HCT116 (cell line): Measurements from ENCODE around the gene CEND1. TPM values are rescaled to one million over a fixed set of nuclear protein-coding genes. Genes with fewer than 3 reads are reported as not detected.

Experiments
- ATAC-seq: fragments of 200-7000 bp; cut with Tn5 transposase; 2 replicates; pipeline ENCODE4 v1.9.1; 2020; ENCODE audit warnings: mild to moderate bottlenecking, moderate library complexity
- BruUV-seq: library from RNA; stranded (reverse); fragments of 400-500 nt; replicated peaks from 2 replicates; lab custom pipeline; 2021; lab: Mats Ljungman, UMichigan
- CTCF ChIA-PET: fragments of 300-600 bp; sonication (Branson Sonifier 250); formaldehyde crosslinking; loops from one replicate; lab custom pipeline; 2021; ENCODE audit warnings: antibody characterized with exemption; lab: Charles Lee
- POLR2A ChIA-PET: fragments of 300-600, 350-600 bp; sonication (Branson Sonifier 250); formaldehyde crosslinking; loops from one replicate; lab custom pipeline; 2021; ENCODE audit warnings: antibody characterized with exemption; lab: Charles Lee
- RAD21 ChIA-PET, 2 experiments: fragments of 300-600 bp; sonication (Branson Sonifier 250); formaldehyde crosslinking; loops; one replicate each; lab custom pipeline; 2023; ENCODE audit warnings: low total read pairs in 2 of 2; ENCODE audit not compliant: uncharacterized antibody in 2 of 2, unreplicated experiment in 2 of 2, low non-redundant PET in 1 of 2; lab: Charles Lee
- DNase-seq: peaks from one replicate; pipeline ENCODE4 v3.0.0-alpha.2; 2010; ENCODE audit warnings: low read depth, low spot score
- H2AFZ ChIP-seq: fragments of 200-600 bp; shearing (Covaris generic), sonication (generic); 2 replicates; pipeline ENCODE4 v1.6.1; 2017; ENCODE audit warnings: low read depth, mixed run types, mixed read lengths, antibody characterized with exemption, low read length; ENCODE audit not compliant: poor library complexity, severe bottlenecking
- H3K27ac ChIP-seq: 2 replicates; pipeline ENCODE4 v1.5.1; 2012; ENCODE audit warnings: low read depth, low read length
- H3K27me3 ChIP-seq: fragments of 200-600 bp; sonication (generic); 2 replicates; pipeline ENCODE4 v1.6.1; 2016; ENCODE audit warnings: mixed run types, low read length, mixed read lengths; ENCODE audit not compliant: insufficient read depth
- H3K36me3 ChIP-seq, 2 experiments: fragments of 200-500 bp in 1 of 2; fragments of 200-600 bp in 1 of 2; sonication (Bioruptor generic) in 1 of 2; sonication (generic) in 1 of 2; 2 replicates each; pipeline versions ENCODE4 v1.5.1 to v1.6.1; 2014 to 2016; ENCODE audit warnings: low read length in 2 of 2, inconsistent platforms in 1 of 2, mixed read lengths in 1 of 2, mixed run types in 1 of 2; ENCODE audit not compliant: insufficient read depth in 2 of 2, control insufficient read depth in 1 of 2
- H3K4me1 ChIP-seq, 2 experiments: fragments of 200-600 bp in 1 of 2; sonication (generic) in 1 of 2; 2 replicates each; pipeline versions ENCODE4 v1.5.1 to v1.6.1; 2012 to 2017; ENCODE audit warnings: low read length in 2 of 2, inconsistent platforms in 1 of 2, mild to moderate bottlenecking in 1 of 2, mixed read lengths in 1 of 2, mixed run types in 1 of 2, moderate library complexity in 1 of 2; ENCODE audit not compliant: insufficient read depth in 2 of 2, control insufficient read depth in 1 of 2
- H3K4me2 ChIP-seq: fragments of 200-600 bp; sonication (generic); 2 replicates; pipeline ENCODE4 v1.6.1; 2017; ENCODE audit warnings: mixed run types, low read length, mixed read lengths
- H3K4me3 ChIP-seq, 2 experiments: fragments of 200-600 bp in 1 of 2; sonication (generic) in 1 of 2; replicated peaks in 1 of 2; 2 replicates each; pipeline ENCODE4 v1.5.1; 2011 to 2016; ENCODE audit warnings: low read length in 2 of 2, control low read depth in 1 of 2, low read depth in 1 of 2, mild to moderate bottlenecking in 1 of 2, mixed read lengths in 1 of 2, mixed run types in 1 of 2
- H3K79me2 ChIP-seq: fragments of 200-600 bp; sonication (generic); 2 replicates; pipeline ENCODE4 v1.6.1; 2017; ENCODE audit warnings: mild to moderate bottlenecking, mixed run types, low read length, moderate library complexity, mixed read lengths; ENCODE audit not compliant: insufficient read depth
- H3K9ac ChIP-seq: fragments of 200-600 bp; sonication (generic); 2 replicates; pipeline ENCODE4 v1.6.1; 2016; ENCODE audit warnings: low read length, mixed read lengths
- H3K9me2 ChIP-seq: fragments of 200-600 bp; sonication (generic), shearing (Covaris generic); 2 replicates; pipeline ENCODE4 v1.6.1; 2017; ENCODE audit warnings: mixed run types, mild to moderate bottlenecking, moderate library complexity; ENCODE audit not compliant: insufficient read depth
- H3K9me3 ChIP-seq, 2 experiments: fragments of 200-500 bp in 1 of 2; fragments of 200-600 bp in 1 of 2; sonication (Bioruptor generic) in 1 of 2; sonication (generic) in 1 of 2; 2 replicates each; pipeline ENCODE4 v1.6.1; 2014 to 2017; ENCODE audit warnings: low read length in 2 of 2, mixed read lengths in 2 of 2, inconsistent platforms in 1 of 2, low read depth in 1 of 2, mild to moderate bottlenecking in 1 of 2, mixed run types in 1 of 2, moderate library complexity in 1 of 2; ENCODE audit not compliant: control insufficient read depth in 1 of 2, insufficient read depth in 1 of 2
- H4K20me1 ChIP-seq: fragments of 200-600 bp; sonication (generic), shearing (Covaris generic); 2 replicates; pipeline ENCODE4 v1.6.1; 2017; ENCODE audit warnings: mixed run types, mild to moderate bottlenecking, moderate library complexity; ENCODE audit not compliant: insufficient read depth
- ATF3 ChIP-seq: IDR thresholded peaks from 2 replicates; pipeline ENCODE4 v1.6.1; 2012
- EGR1 ChIP-seq: IDR thresholded peaks from 2 replicates; pipeline ENCODE4 v1.6.1; 2012; ENCODE audit warnings: low read depth
- ELF1 ChIP-seq: IDR thresholded peaks from 2 replicates; pipeline ENCODE4 v1.6.1; 2012; ENCODE audit warnings: low read depth, borderline replicate concordance
- EZH2phosphoT487 ChIP-seq: fragments of 200-600 bp; IDR thresholded peaks from 2 replicates; pipeline ENCODE4 v1.6.1; 2018; ENCODE audit warnings: antibody characterized with exemption, borderline replicate concordance
- FOSL1 ChIP-seq: IDR thresholded peaks from 2 replicates; pipeline ENCODE4 v1.6.1; 2012; ENCODE audit warnings: low read depth
- POLR2AphosphoS5 ChIP-seq: IDR thresholded peaks from 2 replicates; pipeline ENCODE4 v1.6.1; 2011; ENCODE audit warnings: mild to moderate bottlenecking, low read depth, low read length, moderate library complexity
- REST ChIP-seq: IDR thresholded peaks from 2 replicates; pipeline ENCODE4 v1.6.1; 2012; ENCODE audit warnings: low read depth
- ZBTB33 ChIP-seq: IDR thresholded peaks from 2 replicates; pipeline ENCODE4 v1.6.1; 2011; ENCODE audit warnings: mild to moderate bottlenecking, low read length, moderate library complexity; ENCODE audit not compliant: insufficient replicate concordance; ENCODE audit errors: extremely low read depth
- ZFX ChIP-seq: fragments of 450-650 bp; IDR thresholded peaks from 2 replicates; pipeline ENCODE4 v1.6.1; 2017
- intact Hi-C: fragments of 100-400 bp; cut with micrococcal nuclease; formaldehyde crosslinking; loops from 2 replicates; pipeline ENCODE4 v1.10.0; 2022
- total RNA-seq: library from RNA; stranded (reverse); gene quantifications from one replicate; pipeline ENCODE4 v1.2.1, GENCODE V29; 2021; ENCODE audit not compliant: unreplicated experiment
- TF ChIP-seq, protein P1 (sequence below): IDR thresholded peaks from 2 replicates; pipeline ENCODE4 v1.6.1; 2012

Gene CEND1
- total RNA-seq, 1 experiment from 2014 or later: 0.27 TPM

DNA sequence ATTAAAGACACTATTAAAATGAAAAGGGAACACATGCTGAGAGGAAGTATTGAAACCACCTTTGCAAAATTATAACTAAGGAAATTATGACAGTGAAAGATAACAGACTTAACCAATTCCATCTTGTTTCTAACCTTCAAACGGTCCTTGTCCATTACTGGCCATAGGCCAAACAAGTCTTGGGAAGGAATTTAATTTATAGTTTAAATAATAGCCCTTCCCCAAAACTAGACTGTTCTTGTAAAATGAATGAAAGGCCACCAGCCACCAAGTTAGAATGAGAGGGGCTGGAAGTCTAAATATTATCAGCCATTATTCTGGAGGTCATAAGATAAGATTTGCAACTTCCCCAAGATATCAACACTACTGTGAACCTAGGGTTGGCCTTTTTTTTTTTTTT, 44.5 kb downstream of the CEND1 start:
- H3K36me3 ChIP-seq: no peaks in the 10 kb centered on the region
- RAD21 ChIA-PET: no interaction called here
- no peak overlapping the region for H3K27ac ChIP-seq
- DNase-seq: no peak
- H3K4me1 ChIP-seq: peaks cover 26 to 62% of the 10 kb centered on the region in 2 experiments
- no peak overlapping the region for H2AFZ ChIP-seq
- peaks cover 32% of the 10 kb centered on the region for H3K79me2 ChIP-seq
- no peaks in the 10 kb centered on the region for H4K20me1 ChIP-seq
- no TSS peak for BruUV-seq
- POLR2A ChIA-PET: no interaction called here
- intact Hi-C loops: no loop called here
- no peaks in the 10 kb centered on the region for H3K27me3 ChIP-seq
- ATAC-seq: no peak
- no peak overlapping the region for H3K9ac ChIP-seq
- no peaks in the 10 kb centered on the region for H3K9me3 ChIP-seq
- TF ChIP-seq, protein P1, sequence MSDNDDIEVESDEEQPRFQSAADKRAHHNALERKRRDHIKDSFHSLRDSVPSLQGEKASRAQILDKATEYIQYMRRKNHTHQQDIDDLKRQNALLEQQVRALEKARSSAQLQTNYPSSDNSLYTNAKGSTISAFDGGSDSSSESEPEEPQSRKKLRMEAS: no peak
- TF ChIP-seq ELF1: no peak
- TF ChIP-seq ZBTB33: no peak
- TF ChIP-seq EZH2phosphoT487: no peak
- no peak for TF ChIP-seq FOSL1
- no peak for TF ChIP-seq REST
- TF ChIP-seq POLR2AphosphoS5: no peak
- no peak for TF ChIP-seq ZFX
- no peak for TF ChIP-seq EGR1
- TF ChIP-seq ATF3: no peak
- TF ChIP-seq, all 23 proteins: peak for 0
- Histone ChIP-seq H3K4me3 (no peak overlapping the region), H3K9me2 (no peaks in the 10 kb centered on the region), H3K4me2 (no peak overlapping the region)
- CTCF ChIA-PET: no interaction called here
